Smooth muscle cell (in vitro differentiated cells): ENCODE results near the gene ADRA2B. TPM values are rescaled to one million over a fixed set of nuclear protein-coding genes. Genes with fewer than 3 reads are reported as not detected.
"Not testable (repeated sequence)": the region's sequence is repeated elsewhere in the genome, so short reads cannot be mapped to it uniquely, and the experiment has no call there.

Experiments used
- DNase-seq: peaks from one replicate; lab custom pipeline; 2025; ENCODE audit not compliant: unreplicated experiment; lab: John Stamatoyannopoulos, UW
- H2AFZ ChIP-seq: fragments of 200-600 bp; sonication (generic); 2 replicates; pipeline ENCODE4 v1.6.0; 2016; ENCODE audit warnings: antibody characterized with exemption, low read depth, mild to moderate bottlenecking
- H3F3A ChIP-seq: fragments of 200-600 bp; sonication (generic); 2 replicates; pipeline ENCODE4 v1.6.0; 2017; ENCODE audit warnings: antibody characterized with exemption, low read depth
- H3K27ac ChIP-seq: fragments of 200-600 bp; sonication (generic); 2 replicates; pipeline ENCODE4 v1.5.1; 2016; ENCODE audit warnings: low read depth, mild to moderate bottlenecking
- H3K27me3 ChIP-seq: fragments of 200-600 bp; sonication (generic); 2 replicates; pipeline ENCODE4 v1.6.1; 2016; ENCODE audit warnings: low read depth, mild to moderate bottlenecking
- H3K36me3 ChIP-seq: fragments of 200-600 bp; sonication (generic); 2 replicates; pipeline ENCODE4 v1.5.1; 2016; ENCODE audit warnings: low read depth
- H3K4me1 ChIP-seq: fragments of 200-600 bp; sonication (generic); 2 replicates; pipeline ENCODE4 v1.5.1; 2016; ENCODE audit warnings: low read depth
- H3K4me2 ChIP-seq: fragments of 200-600 bp; sonication (generic); 2 replicates; pipeline ENCODE4 v1.6.0; 2016; ENCODE audit warnings: mild to moderate bottlenecking
- H3K4me3 ChIP-seq: fragments of 200-600 bp; sonication (generic); 2 replicates; pipeline ENCODE4 v1.5.1; 2016; ENCODE audit warnings: mild to moderate bottlenecking
- H3K79me2 ChIP-seq: fragments of 200-600 bp; sonication (generic); 2 replicates; pipeline ENCODE4 v1.6.0; 2016; ENCODE audit warnings: low read depth, mild to moderate bottlenecking
- H3K9ac ChIP-seq: fragments of 200-600 bp; sonication (generic); 2 replicates; pipeline ENCODE4 v1.6.0; 2016; ENCODE audit warnings: low read depth
- H3K9me3 ChIP-seq: fragments of 200-600 bp; sonication (generic); replicated peaks from 2 replicates; pipeline ENCODE4 v1.5.1; 2016; ENCODE audit warnings: low read depth
- H4K20me1 ChIP-seq: fragments of 200-600 bp; sonication (generic); 2 replicates; pipeline ENCODE4 v1.6.0; 2016; ENCODE audit warnings: low read depth
- CTCF ChIP-seq: fragments of 200-600 bp; sonication (generic); IDR thresholded peaks from 2 replicates; pipeline ENCODE4 v1.5.1; 2017; ENCODE audit warnings: borderline replicate concordance, mild to moderate bottlenecking, antibody characterized with exemption; ENCODE audit not compliant: insufficient read depth, poor library complexity, severe bottlenecking
- WGBS: methylation state at CpG from one replicate; pipeline ENCODE4 v1.1.7; 2016; ENCODE audit warnings: low lambda C conversion rate; 5-methylcytosine and 5-hydroxymethylcytosine counted together
- polyA plus RNA-seq: library from polyadenylated mRNA; unstranded; fragments of >200 nt; fragmentation: Nextera tagmentation; extraction: Ambion mirVana; gene quantifications from 2 replicates; pipeline ENCODE4 v1.2.1, GENCODE V29; 2016
- total RNA-seq: library from RNA; depleted of rRNA; stranded (reverse); fragments of >200 nt; gene quantifications from 2 replicates; pipeline ENCODE4 v1.2.3, GENCODE V29; 2014

The ADRA2B gene
- total and polyA plus RNA-seq, 2 experiments from 2014 or later, result 0.06 to 1.2 TPM

DNA sequence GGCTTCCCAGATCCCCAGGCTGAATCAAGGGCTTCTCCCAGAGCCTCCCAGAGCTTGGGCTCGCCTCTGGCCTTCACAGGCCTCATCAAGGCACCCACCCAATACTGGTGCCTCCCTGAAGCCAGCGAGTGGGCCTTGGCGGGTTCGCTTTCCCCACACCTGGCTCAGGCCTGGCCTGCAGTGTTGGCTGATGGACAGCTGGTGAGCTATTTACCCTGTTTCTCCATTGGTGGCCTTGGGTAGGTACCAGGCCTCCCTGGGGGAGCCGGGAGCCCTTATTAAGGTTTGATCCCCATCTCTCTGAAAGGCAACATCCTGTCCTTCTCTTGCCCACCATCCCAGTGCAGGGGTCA, 47.0 kb upstream of the ADRA2B start:
- H3K4me3 ChIP-seq, result no peak overlapping the region
- H3K9ac ChIP-seq, result no peak overlapping the region
- no peaks in the 10 kb centered on the region for H4K20me1 ChIP-seq
- H3K4me1 ChIP-seq, result no peaks in the 10 kb centered on the region
- H3K79me2 ChIP-seq, result no peaks in the 10 kb centered on the region
- no peaks in the 10 kb centered on the region for H3K27me3 ChIP-seq
- no peak for TF ChIP-seq CTCF
- no peaks in the 10 kb centered on the region for H3F3A ChIP-seq
- H3K27ac ChIP-seq, result no peak overlapping the region
- 94% methylated on average over 5 of the region's 5 CpGs for WGBS
- H3K4me2 ChIP-seq, result no peak overlapping the region
- no peak for DNase-seq
- no peak overlapping the region for H2AFZ ChIP-seq
- no peaks in the 10 kb centered on the region for H3K9me3 ChIP-seq
- no peaks in the 10 kb centered on the region for H3K36me3 ChIP-seq

- no peaks in the 10 kb centered on the region for H4K20me1 ChIP-seq
- 71% methylated on average over 5 of the region's 5 CpGs for WGBS
These were observed 45.5 kb upstream of the ADRA2B start for GRCh38 chr2:96161898-96162297.

GRCh38 chr2:96160366-96160765, 44.0 kb upstream of the ADRA2B start:
- H3K4me2 ChIP-seq, H4K20me1 ChIP-seq, H3K4me1 ChIP-seq, H3K9me3 ChIP-seq, H2AFZ ChIP-seq, H3K27ac ChIP-seq, H3F3A ChIP-seq, DNase-seq, H3K27me3 ChIP-seq, H3K4me3 ChIP-seq, H3K79me2 ChIP-seq, H3K9ac ChIP-seq, H3K36me3 ChIP-seq: not testable (repeated sequence)
- WGBS, result 96% methylated on average over 5 of the region's 5 CpGs

More at GRCh38 chr2:96161898-96162297, 45.5 kb upstream of the ADRA2B start:
- no peaks in the 10 kb centered on the region for H3K36me3 ChIP-seq
- H3K9ac ChIP-seq, result no peak overlapping the region
- no peaks in the 10 kb centered on the region for H3K4me1 ChIP-seq
- no peaks in the 10 kb centered on the region for H3F3A ChIP-seq
- H3K4me3 ChIP-seq, result no peak overlapping the region
- H3K27ac ChIP-seq, result no peak overlapping the region
- H3K27me3 ChIP-seq, result no peaks in the 10 kb centered on the region
- TF ChIP-seq CTCF, result no peak
- no peaks in the 10 kb centered on the region for H3K79me2 ChIP-seq
- DNase-seq, result no peak
- no peaks in the 10 kb centered on the region for H3K9me3 ChIP-seq
- H3K4me2 ChIP-seq, result no peak overlapping the region
- no peak overlapping the region for H2AFZ ChIP-seq

GRCh38 chr2:96159084-96159830, 42.9 kb upstream of the ADRA2B start:
- no peaks in the 10 kb centered on the region for H3K36me3 ChIP-seq
- H4K20me1 ChIP-seq, result no peaks in the 10 kb centered on the region
- H3K4me1 ChIP-seq, result no peaks in the 10 kb centered on the region
- TF ChIP-seq CTCF, result no peak
- H3K79me2 ChIP-seq, result no peaks in the 10 kb centered on the region
- H2AFZ ChIP-seq, result no peak overlapping the region
- H3K9ac ChIP-seq, result no peak overlapping the region
- 86% methylated on average over 17 of the region's 17 CpGs for WGBS
- H3K4me3 ChIP-seq, result no peak overlapping the region
- H3F3A ChIP-seq, result no peaks in the 10 kb centered on the region
- H3K27ac ChIP-seq, result no peak overlapping the region
- DNase-seq, result no peak
- H3K27me3 ChIP-seq, result no peaks in the 10 kb centered on the region
- H3K4me2 ChIP-seq, result no peak overlapping the region
- no peaks in the 10 kb centered on the region for H3K9me3 ChIP-seq
